ENCODE results near the gene RYR3.

Gene RYR3

DNA sequence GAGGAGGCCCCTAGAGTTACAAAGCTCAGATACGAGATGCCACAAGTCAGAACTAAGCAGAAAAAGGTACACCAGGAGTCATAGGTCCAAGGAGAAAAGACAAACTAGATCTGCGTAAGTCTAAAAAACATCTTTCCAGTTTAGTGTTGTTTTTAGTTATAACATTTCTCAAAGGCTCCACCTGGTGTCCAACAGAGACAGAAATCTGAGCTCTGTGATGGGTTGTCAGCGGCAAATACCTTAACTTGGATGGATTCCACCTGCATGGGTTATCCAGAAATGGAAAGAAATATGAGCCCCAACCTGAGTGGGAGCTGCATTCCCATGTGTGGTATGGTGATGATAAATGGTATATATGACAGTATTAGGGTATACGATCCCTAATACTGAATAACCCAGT lies 418.9 kb downstream of the RYR3 start:
- no peak for TF ChIP-seq TOX (CRISPR knock-in tag; IDR thresholded peaks at IDR 0.05; ENCODE audit: borderline replicate concordance)
- TF ChIP-seq ZNF8 (CRISPR knock-in tag; IDR thresholded peaks at IDR 0.05) = no peak
- no peak for TF ChIP-seq OSR1 (CRISPR knock-in tag; IDR thresholded peaks at IDR 0.05)
- no peak for TF ChIP-seq CREB5 (CRISPR knock-in tag; IDR thresholded peaks at IDR 0.05; ENCODE audit: low read depth)
- no peak for TF ChIP-seq POU6F1 (CRISPR knock-in tag; IDR thresholded peaks at IDR 0.05; ENCODE audit: borderline replicate concordance, low read depth)
- TF ChIP-seq RARB (CRISPR knock-in tag; IDR thresholded peaks at IDR 0.05) = no peak
- no peak for TF ChIP-seq ARNTL (CRISPR knock-in tag; IDR thresholded peaks at IDR 0.05; ENCODE audit: borderline replicate concordance, low read depth)
- TF ChIP-seq ZC3H10 (CRISPR knock-in tag; IDR thresholded peaks at IDR 0.05) = no peak
- no peak for TF ChIP-seq ESRRG (CRISPR knock-in tag; IDR thresholded peaks at IDR 0.05)
- TF ChIP-seq PPARA (CRISPR knock-in tag; IDR thresholded peaks at IDR 0.05; ENCODE audit: borderline replicate concordance) = no peak
- no peak for TF ChIP-seq ZFP30 (CRISPR knock-in tag; IDR thresholded peaks at IDR 0.05)
- no peak for TF ChIP-seq PATZ1 (CRISPR knock-in tag; IDR thresholded peaks at IDR 0.05; ENCODE audit: borderline replicate concordance)

DNA sequence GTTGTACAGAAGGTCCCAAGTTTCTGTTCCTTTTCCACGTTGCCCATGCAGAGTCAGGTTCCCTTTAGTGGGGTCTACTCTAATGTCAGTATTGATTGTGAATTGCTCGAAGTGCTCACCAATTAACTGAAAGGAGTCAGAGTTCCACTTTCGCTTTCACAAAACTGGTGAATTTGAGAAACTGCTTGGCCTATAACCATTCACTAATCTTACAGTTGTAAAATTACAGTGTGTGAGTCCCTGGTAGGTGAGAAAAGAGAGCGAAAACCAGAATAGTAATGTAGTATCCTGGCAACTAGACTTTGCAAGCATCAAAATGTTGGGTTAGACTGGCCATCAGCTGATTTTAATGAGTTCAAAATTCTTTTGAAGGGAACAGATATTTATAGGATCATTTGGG lies 420.0 kb downstream of the RYR3 start:
- TF ChIP-seq RARB (CRISPR knock-in tag; IDR thresholded peaks at IDR 0.05) (no peak), CSRNP3 (CRISPR knock-in tag; IDR thresholded peaks at IDR 0.05) (no peak), GLIS3 (CRISPR knock-in tag; IDR thresholded peaks at IDR 0.05) (no peak), BACH2 (CRISPR knock-in tag; IDR thresholded peaks at IDR 0.05; ENCODE audit: borderline replicate concordance) (no peak), SNAI2 (CRISPR knock-in tag; IDR thresholded peaks at IDR 0.05) (no peak), POU6F1 (CRISPR knock-in tag; IDR thresholded peaks at IDR 0.05; ENCODE audit: borderline replicate concordance, low read depth) (no peak), ZFP30 (CRISPR knock-in tag; IDR thresholded peaks at IDR 0.05) (no peak), OSR1 (CRISPR knock-in tag; IDR thresholded peaks at IDR 0.05) (no peak), ARNTL (CRISPR knock-in tag; IDR thresholded peaks at IDR 0.05; ENCODE audit: borderline replicate concordance, low read depth) (no peak), PPARA (CRISPR knock-in tag; IDR thresholded peaks at IDR 0.05; ENCODE audit: borderline replicate concordance) (no peak), ZNF8 (CRISPR knock-in tag; IDR thresholded peaks at IDR 0.05) (no peak), ZNF565 (CRISPR knock-in tag; conservative IDR thresholded peaks at IDR 0.05; ENCODE audit: low read depth) (no peak), ESRRG (CRISPR knock-in tag; IDR thresholded peaks at IDR 0.05) (no peak), PATZ1 (CRISPR knock-in tag; IDR thresholded peaks at IDR 0.05; ENCODE audit: borderline replicate concordance) (no peak), ZC3H10 (CRISPR knock-in tag; IDR thresholded peaks at IDR 0.05) (no peak), ZNF70 (CRISPR knock-in tag; IDR thresholded peaks at IDR 0.05) (no peak), CREB5 (CRISPR knock-in tag; IDR thresholded peaks at IDR 0.05; ENCODE audit: low read depth) (no peak)
- TF ChIP-seq, protein P1, sequence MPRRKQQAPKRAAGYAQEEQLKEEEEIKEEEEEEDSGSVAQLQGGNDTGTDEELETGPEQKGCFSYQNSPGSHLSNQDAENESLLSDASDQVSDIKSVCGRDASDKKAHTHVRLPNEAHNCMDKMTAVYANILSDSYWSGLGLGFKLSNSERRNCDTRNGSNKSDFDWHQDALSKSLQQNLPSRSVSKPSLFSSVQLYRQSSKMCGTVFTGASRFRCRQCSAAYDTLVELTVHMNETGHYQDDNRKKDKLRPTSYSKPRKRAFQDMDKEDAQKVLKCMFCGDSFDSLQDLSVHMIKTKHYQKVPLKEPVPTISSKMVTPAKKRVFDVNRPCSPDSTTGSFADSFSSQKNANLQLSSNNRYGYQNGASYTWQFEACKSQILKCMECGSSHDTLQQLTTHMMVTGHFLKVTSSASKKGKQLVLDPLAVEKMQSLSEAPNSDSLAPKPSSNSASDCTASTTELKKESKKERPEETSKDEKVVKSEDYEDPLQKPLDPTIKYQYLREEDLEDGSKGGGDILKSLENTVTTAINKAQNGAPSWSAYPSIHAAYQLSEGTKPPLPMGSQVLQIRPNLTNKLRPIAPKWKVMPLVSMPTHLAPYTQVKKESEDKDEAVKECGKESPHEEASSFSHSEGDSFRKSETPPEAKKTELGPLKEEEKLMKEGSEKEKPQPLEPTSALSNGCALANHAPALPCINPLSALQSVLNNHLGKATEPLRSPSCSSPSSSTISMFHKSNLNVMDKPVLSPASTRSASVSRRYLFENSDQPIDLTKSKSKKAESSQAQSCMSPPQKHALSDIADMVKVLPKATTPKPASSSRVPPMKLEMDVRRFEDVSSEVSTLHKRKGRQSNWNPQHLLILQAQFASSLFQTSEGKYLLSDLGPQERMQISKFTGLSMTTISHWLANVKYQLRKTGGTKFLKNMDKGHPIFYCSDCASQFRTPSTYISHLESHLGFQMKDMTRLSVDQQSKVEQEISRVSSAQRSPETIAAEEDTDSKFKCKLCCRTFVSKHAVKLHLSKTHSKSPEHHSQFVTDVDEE (CRISPR knock-in tag; IDR thresholded peaks at IDR 0.05) = no peak
- ATAC-seq = no peak

More for the DNA sequence above, 418.9 kb downstream of the RYR3 start:
- ATAC-seq = peak; percentile 39; the same call in 1 of the 3 replicates
